NCI-H2196 (cell line): ENCODE measurements around the gene DCST2.

ENCODE experiments used
- DNase-seq: peaks from one replicate; lab custom pipeline; 2025; ENCODE audit not compliant: unreplicated experiment; lab: John Stamatoyannopoulos, UW

DCST2 gene

DNA sequence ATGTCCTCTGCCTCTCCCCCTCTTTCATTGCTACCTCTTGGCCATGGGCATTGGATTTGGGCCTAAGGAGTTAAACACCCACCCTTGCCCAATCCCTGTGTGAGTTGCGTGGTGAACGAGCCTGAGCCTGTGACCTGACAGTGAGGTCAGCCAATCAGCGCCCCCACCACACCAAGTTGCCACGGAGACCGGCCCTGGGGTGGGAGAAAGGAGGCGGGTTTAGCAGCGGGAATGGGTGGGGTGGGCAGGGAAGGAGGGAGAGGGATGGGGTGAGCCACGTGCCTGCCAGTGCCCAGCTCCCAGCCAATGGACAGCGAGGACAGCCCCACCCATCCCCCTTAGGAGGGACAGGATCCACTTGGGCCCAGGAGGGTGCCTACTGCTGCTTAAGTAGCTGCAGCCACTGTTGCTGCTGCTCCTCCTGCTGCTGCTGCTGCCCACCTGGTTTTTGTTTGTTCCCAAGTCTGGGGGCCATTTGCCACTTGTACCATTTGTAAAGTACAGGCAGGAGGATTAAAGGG, 21.5 kb downstream of the DCST2 start:
- peak; percentile 83 for DNase-seq

DNA sequence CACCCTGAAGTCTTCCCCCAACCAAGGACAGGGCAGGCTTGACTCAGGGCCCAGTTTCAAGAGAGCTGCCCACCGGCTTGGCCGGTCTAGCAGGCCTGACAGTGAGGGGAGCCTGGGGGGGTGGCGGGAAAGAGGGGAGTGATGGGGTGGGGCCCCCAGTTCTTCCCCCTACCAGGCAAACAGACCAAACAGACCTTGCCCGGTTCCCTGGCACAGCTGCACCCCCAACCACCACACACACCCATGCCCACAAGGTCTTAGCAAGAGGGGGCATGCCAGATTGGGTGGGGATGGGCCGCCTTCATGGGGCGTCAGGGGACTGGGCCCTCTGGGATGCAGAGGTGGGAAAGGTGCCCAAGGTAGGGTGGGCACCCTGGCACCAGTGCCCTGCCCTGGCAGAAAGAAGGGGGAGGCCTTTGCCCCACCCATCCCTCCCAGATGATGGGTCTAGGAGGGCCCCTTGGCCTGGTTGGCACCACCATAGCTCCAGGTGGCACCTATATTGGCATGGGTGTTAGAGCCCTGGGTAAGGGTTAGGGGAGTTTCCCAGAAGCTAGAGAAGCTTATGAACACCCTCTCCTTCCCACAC, 22.1 kb downstream of the DCST2 start:
- no peak for DNase-seq

DNA sequence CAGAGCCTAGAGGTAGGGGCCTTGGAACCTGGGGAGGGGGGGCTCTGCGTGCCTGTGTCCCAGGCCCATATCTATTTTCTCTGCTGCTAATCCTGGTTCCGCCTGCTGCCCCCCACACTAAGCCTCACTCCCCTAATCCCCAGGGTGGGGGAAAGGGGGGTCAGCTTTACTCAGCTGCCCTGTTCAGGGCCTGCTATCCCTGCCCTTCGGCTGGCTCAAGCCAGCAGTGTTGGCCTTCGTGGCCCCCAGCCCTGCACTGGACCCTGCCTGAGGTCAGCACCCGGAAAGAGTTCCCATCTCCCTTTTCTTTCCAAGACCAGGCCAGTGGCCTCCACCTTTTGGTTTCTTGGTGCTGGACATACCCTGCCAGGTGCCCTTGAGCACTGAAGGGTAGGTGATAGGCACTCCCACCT, 22.6 kb downstream of the DCST2 start:
- no peak for DNase-seq

DNA sequence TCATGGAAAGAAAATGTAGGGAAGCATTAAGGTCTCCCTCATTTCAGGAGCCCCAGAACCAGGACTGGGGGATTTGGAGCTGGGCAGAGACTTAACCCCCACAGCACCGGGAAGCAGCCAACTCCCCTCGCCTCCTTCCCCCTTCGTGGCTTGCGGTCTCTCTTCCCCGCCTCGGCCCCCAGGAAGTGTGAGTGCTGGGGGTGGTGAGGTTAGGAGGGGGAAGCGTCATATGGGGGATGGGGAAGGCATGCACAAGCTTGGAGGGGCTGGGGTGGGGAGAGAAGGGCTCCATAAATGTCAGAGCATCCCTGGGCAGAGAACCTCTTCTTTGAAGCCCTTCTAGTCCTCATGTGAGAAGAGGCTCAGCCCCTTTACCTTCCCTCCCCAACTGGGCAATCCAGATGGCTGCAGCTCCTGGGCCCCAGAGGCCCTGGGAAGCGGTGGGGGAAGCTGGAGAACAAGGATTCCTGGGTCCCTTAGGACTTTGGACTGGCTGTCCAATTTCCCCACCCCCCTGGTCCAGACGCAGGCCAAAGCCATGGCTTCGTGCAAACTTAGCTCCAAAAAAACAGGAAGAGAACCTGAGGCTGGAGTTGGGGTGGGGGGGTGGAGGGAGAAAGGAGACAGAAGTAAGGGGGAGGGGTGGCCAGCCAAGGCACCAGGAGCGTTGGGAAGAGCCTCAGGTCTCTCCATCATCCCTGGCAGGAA, 23.2 kb downstream of the DCST2 start:
- no peak for DNase-seq

DNA sequence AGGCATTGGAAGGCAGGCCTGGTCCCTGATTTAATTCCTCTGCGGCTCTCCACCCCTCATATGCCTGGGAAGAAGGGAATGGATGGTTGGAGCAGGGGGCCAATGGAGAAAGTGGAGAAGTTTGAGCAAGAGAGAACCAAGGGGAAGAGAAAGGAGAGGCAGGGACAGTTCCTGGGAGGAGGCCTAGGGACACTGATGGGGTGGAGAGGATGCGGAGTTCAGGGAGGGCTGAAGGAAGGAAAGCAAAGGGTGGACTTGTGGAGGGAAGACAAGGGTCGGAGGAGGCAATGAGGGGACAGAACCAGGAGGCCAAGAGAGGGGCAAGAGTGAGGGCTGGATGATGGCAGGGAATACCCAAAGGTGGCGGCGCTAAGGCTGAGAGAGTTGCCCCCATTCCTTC, 23.8 kb downstream of the DCST2 start:
- DNase-seq, result no peak

DNA sequence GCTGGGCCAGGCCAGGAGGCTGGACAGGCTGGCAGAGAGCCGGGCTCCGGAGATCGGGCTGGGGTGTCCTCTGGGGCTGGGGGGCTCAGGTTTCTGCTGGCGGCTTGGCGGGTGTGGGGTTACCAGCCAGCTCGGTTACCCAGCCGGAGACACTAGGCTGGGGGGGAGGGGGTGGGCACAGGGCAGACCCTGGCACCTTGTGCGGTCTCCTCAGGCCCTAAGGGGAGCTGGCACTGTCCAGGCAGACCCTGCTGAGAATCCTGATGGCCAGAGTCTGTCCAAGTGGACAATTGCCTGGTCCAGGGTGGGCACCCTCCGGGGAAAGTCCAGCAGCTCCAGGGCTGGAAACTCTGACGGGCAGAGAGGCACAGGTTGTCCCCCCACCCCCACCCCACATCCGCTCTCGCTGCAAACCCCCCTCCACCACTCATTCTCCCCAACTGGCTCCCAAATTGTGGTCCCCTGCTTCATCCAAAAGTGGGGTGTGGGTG, 24.3 kb downstream of the DCST2 start:
- no peak for DNase-seq

DNA sequence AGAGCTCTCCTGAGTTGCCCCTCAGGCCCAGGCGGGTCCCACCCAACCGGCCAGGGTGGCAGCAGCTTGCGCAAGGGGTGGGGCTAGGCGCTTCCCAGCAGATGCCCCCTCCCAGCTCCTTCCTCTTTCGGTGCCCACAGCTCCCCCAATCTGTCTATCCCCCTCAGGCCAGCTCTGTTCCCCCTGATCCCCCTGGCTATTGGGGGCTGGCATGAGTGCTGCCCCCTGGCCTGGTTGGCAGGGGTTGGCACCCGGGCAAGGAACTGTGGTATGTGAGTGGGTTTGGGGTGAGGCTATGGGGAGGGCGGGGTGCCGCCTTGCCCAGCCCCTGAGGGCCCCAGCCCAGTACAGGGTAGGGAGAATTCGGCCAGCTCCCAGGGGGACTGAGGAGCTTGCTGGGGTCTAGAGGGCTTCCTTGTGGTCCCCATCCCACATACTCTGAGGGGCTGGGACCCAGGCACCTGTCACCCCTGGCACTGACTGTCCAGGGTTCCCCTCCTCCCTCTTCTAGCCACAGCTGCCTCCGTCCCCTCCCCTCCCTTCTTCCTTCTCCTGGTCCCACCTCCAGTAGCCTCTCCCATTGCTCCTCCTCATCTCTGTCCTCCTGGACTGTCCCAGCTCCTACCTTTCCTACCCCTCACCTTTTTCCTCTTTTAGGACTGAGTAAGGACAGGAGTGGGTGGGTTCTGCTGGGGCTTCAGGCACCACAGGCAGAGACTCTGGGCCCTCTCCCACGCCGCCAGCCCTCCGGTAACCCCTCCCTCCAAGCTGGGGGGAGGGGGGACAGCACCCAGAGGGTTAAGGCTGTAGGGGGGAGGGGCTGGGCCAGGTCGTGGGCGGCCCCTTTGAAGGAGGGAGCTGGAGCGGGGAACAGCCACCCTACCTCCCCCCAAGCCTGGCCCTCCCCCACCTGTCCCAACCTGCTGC, 25.3 kb downstream of the DCST2 start:
- DNase-seq, result no peak

DNA sequence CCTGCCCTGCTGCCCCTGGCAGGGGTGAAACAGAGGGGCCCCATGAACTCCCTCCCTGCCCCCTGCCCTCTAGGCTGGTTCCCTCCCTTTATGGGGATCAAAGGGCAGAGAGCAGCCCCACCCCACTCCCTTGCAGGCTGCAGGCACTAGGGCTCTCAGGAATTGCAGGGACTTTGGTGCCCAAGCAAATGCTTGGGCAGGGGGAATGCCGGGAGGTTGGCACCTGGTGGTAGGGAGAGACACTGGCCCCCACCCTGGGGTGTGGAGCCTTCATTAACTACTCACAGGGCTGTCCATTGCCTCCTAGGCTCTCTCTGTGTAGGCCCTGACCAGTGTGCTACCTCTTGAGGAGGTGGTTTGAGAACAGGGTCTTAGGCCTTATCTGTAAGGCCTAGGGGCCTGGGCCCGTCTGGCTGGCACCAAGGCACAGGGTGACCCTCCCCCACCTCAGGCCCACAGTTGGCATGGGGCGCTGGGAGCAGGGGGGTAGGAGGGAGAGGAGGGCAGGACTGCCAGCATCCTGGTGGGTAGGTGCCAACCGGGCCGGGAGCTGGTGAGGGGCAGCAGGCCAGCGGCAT, 26.2 kb downstream of the DCST2 start:
- DNase-seq, result no peak

DNA sequence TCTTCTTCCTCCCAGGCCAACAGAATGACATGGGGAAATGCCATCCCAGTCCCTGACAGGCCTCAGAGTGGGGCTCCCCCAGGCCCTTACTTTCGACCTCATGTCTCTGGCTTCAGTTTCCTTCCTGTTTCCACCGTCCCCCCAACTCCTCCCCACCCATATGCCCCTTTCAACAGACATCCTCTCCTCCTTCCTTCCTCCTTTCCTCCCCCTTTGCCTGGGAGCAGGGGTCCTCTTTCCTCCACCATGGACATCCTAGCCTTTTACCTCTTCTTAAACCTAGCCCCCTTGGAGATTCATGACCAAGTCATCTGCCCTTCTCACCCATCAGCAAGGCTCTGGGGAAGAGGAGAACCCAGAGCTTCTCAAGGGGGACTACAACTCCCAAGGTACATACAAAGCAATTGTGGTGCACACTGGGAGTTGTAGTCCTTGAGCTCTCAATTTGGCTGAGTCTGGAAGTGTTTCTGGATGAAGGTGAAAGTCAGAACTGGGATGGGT, 26.9 kb downstream of the DCST2 start:
- no peak for DNase-seq

DNA sequence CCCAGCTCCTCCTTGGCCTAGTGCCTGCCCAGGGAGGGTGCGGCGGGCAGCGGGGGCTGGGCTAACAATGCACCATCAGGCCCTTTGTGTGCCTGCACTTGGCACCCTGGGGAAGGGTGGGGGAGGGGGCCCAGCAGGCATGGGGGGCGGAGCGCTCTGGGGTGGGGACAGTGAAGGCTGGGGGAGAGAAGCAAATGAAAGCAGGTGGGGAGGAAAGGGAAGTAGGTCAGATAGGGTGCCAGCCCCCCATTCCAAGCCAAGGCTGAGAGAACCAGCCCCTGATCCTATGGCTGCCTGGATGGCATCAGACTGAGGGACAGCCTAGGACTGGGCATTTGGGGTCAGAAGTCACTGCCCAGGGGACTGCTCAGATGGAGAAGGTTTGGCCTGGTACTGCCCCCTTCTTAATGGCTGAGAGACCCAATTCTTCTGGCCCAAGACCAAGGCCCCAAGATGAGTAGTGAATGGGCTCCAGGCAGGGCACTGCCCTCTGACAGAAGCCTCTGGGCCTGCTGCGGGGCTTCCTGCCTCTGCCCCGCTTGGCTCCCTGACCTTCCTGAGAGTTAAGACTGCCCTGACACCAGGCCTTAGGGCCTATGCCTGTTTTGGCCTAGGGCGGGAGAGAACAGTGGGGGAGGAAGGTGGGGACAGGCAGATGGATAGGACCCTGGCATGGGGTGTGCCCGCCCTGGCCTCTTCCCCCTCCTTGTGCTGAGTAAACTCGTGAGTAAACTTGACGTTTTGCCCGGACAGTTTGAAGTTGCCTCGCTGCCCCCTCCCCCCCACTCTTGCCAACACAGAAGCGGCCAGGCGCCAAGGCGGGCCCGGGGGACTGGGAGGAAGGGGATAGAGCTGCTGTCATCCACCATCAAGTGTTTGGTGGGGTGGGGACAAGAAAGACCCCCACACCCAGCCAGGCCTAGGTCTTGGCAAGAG, 28.2 kb downstream of the DCST2 start:
- peak; percentile 35 for DNase-seq

DNA sequence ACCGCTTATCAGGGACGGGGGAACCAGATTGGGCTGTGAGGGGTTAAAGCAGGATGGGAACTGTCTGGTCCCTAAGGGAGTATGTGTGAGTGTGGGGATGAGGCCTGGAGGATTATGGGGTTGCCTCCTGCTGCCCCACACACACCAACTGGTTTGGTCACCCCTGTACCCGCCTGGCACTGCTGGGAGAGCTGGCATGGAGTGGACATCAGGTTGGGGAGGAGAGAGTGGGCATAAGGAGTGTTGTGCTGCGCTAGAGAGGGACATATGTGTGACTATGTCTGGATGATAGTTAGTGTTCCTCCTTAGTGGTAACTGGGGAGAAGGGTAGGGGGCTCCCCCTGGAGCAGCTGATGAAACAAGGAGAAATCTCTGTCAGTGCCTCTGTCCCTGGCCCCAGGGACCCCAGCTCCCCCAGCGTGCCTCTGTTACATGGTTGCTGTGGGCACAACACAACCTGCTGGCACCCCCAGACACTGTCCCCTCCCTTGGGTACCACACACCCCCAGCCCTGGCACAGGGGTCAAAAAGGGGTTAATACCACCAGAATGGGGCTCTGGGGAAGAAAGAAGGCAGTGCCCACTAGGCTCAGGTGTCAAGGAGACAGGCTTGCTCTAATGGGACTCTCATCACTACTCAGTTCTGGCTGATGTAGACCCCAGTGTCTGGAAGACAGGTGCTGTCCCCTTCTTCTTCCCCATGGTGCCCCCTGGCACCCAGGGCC, 29.1 kb downstream of the DCST2 start:
- no peak for DNase-seq

DNA sequence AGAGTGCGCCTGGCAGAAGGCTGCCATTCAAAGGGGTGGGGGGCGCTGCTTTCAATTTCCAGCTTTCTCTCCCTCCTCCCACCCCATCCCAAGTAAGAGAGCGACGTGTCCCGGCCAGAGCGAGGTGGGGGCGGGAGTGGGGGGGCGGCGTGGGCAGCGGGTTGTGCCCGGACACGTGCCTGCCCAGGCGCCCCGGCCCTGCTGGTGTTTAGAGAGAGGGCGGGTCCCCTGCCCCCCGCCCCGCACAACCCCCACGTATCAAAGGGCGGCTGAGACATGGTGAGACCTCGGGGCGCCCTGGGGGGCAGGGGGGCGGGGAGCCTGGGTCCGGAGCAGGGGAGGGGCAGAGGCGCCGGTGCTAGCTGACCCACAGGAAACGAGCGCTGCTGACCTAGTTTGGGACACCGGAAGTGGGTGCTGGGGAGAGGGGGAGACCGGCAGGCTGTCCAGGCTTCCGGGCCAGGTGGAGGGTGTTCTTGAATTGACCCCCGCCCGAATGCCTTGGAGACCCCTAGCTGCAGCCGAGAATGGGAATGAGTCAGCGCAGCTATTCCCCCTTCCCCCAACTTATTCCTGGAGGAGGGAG, 29.7 kb downstream of the DCST2 start:
- peak; percentile 67 for DNase-seq

DNA sequence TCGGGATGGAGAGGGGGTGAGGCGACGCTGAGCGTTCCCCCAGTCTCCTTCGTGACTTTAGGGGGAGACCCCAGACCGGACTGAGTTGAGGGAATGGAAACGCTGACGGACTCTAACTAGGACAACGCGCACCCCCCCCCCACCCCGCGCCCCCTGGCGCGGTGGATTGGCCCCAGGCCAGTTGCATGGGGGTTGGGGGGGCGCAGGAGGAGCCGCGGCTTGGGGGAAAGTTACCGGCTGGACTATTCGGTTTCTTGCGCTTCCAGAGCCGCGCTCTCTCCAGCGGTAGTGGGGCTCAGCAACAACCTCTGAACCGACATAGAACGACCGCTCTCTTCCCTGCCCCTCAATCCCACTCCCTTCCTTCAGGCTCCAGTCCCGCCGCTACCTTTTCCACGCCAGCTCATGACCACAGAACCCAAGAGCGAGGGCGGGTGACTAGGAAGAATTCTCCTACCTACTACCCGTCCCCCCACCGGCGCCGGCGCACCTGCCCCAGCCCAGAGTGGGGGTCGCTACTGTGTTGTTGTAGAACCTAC, 30.3 kb downstream of the DCST2 start:
- DNase-seq, result peak; percentile 58

DNA sequence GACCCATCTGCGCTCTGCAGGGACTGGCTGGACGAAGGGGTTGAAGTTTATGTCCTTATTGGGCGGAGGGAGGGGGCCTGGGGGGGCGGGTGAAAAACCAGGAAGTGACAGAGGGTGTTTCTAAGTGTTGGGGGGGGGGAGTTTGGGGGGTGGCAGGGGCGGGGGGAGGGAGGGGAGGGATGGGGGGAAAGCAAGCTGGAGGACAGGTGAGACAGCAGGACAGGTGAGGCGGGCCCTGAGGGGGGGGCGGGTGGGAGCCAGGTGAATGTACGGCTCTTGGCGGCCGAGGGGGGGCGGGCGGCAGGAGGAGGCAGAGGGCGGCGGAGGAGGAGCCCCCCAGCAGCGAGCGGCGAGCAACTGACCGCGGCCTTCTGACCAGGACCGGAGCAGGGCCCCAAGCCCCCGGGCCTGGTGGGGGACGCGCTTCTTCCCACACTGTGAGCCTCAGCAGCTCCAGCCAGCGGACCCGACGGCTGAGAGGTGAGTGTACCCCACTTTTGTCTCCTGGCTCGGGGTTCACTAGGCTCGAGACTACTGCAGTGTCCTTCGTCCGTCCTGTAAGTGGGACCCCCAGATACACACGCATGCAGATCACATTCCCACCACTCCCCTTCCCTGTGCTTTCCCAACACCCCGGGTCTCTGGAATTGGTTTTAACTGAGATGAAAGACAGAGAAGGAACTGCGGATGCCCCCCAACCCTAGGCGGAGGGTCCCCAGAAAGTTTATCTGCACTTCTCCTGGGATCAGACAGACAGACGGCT, 30.9 kb downstream of the DCST2 start, which contains the start of gene ZBTB7B:
ZBTB7B (plus strand) TSS at position 339 of the 763 bp plus-strand sequence. CDS start 11,859 bp downstream, outside the sequence.
- no peak for DNase-seq

DNA sequence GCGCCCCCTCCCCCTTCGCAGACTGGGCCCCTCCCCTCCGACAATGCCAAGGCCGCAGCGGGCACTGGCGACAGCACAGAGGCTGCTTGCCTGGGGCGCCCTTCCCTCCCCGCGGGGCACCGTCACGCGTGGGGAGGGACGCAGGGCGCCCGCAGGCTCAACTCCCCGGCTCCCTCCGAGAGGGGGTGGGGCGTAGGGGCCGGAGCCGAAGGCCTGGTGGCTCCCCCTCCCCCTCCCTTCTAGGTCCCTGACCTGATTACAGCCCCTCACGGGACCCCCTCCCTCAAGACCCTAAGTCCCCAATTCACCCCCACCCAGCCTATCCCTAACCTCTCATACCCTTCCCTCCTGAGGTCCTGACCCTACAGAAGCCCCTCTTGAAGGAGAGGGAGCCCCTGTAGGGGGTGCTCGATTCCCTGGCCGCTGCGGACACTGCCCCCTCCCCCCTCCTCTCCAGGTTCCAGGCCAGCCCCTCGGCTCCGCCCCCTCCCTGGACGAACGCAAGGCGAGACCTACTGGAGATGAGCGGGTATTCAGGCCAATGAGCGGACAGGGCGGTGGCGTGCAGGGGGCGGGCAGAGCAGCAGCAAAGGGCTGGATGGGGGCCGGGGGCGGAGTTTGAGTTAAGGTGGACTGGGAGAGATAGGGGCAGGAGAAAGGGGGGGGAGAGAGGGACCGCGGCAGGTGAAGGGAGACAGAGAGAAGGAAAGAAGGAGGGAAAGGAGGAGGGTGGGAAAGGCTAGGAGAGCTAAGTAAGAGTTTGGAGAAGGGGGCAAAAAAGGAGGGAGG, 31.7 kb downstream of the DCST2 start:
- peak; percentile 99 for DNase-seq

DNA sequence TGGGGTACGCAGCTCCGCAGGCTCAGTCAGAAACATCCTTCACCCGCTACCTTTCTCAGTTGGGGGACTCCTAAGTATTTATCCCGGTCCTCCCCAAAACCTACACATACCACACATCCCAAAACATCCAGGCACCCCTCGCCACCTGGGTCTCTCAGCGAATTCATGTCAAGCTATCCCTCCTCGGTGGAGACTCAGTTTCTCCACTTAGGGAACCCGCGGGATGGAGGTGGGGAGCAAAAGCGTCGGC, 32.2 kb downstream of the DCST2 start:
- no peak for DNase-seq

DNA sequence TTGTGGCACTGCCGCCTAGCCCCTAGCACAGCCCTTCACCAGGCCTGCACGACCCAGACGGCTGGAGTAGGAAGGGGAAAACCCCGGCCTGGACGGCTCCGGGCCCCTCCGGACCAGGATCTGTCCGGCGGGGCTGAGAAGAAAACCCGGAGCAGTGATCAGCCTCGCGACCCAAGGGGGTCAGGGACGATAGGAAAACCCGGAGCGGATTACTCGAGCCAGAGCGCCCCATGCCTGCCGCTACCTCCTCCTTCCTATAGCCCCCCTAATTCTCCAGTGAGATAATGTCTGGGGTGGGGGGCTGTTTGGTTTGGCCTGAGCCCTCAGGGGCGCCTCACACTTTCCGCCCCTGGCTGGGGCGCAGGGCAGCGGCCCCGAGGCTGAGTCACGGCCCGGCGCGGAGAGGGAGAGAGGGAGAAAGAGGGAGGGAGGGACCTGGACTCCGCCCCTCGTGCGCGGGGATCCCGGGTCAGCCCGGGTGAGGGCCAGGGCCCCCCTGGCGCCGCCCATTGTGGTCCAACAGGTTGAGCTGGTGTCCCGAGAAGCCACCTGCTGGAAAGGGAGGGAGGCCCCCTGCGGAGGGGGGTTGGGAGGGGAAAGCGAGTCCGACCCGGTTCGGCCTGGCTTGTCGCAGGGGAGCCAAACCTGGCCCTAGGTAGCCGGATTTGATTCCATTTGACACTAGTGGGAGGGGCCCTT, 32.7 kb downstream of the DCST2 start:
- peak; percentile 97 for DNase-seq
